Neural progenitor cell (in vitro differentiated cells): Measurements from ENCODE around the gene KIDINS220. TPM values are rescaled to one million over a fixed set of nuclear protein-coding genes. Genes with fewer than 3 reads are reported as not detected.
A peak's percentile ranks its signal among the peaks of the same experiment; 100 is the strongest.

Experiments used
- DNase-seq: peaks from one replicate; pipeline ENCODE4 v3.0.0-alpha.2; 2016; ENCODE audit warnings: low spot score
- H2AFZ ChIP-seq: fragments of 200-600 bp; sonication (generic); replicated peaks from 2 replicates; pipeline ENCODE4 v1.6.1; 2016; ENCODE audit warnings: antibody characterized with exemption
- H3F3A ChIP-seq: fragments of 200-600 bp; sonication (generic); 2 replicates; pipeline ENCODE4 v1.6.1; 2016; ENCODE audit warnings: antibody characterized with exemption, low read depth
- H3K27ac ChIP-seq: fragments of 200-600 bp; sonication (generic); 2 replicates; pipeline ENCODE4 v1.5.1; 2016; ENCODE audit warnings: mild to moderate bottlenecking
- H3K27me3 ChIP-seq: fragments of 200-600 bp; sonication (generic); 2 replicates; pipeline ENCODE4 v1.6.1; 2016; ENCODE audit warnings: mild to moderate bottlenecking, moderate library complexity
- H3K36me3 ChIP-seq: fragments of 200-600 bp; sonication (generic); 2 replicates; pipeline ENCODE4 v1.5.1; 2016
- H3K4me1 ChIP-seq: fragments of 200-600 bp; sonication (generic); 2 replicates; pipeline ENCODE4 v1.6.1; 2016; ENCODE audit warnings: mixed run types
- H3K4me2 ChIP-seq: fragments of 200-600 bp; sonication (generic); 2 replicates; pipeline ENCODE4 v1.6.1; 2016
- H3K4me3 ChIP-seq: fragments of 200-600 bp; sonication (generic); 2 replicates; pipeline ENCODE4 v1.5.1; 2016
- H3K79me2 ChIP-seq: fragments of 200-600 bp; sonication (generic); 2 replicates; pipeline ENCODE4 v1.6.1; 2016; ENCODE audit warnings: low read depth
- H3K9ac ChIP-seq: fragments of 200-600 bp; sonication (generic); 2 replicates; pipeline ENCODE4 v1.6.1; 2016
- H3K9me3 ChIP-seq: fragments of 200-600 bp; sonication (generic); 2 replicates; pipeline ENCODE4 v1.5.1; 2016; ENCODE audit warnings: low read depth
- H4K20me1 ChIP-seq: fragments of 200-600 bp; sonication (generic); 2 replicates; pipeline ENCODE4 v1.6.1; 2016; ENCODE audit warnings: low read depth
- H3K27ac Mint-ChIP-seq: 3 replicates; pipeline ENCODE4 v1.8.0; 2021; ENCODE audit warnings: mixed read lengths
- H3K27me3 Mint-ChIP-seq: 2 replicates; pipeline ENCODE4 v1.8.0; 2022; ENCODE audit warnings: low read depth, mild to moderate bottlenecking, inconsistent platforms, moderate library complexity, mixed read lengths; ENCODE audit not compliant: insufficient read depth
- H3K36me3 Mint-ChIP-seq: 3 replicates; pipeline ENCODE4 v1.8.0; 2021; ENCODE audit warnings: mixed read lengths
- H3K4me1 Mint-ChIP-seq: 3 replicates; pipeline ENCODE4 v1.8.0; 2021; ENCODE audit warnings: mixed read lengths
- H3K4me3 Mint-ChIP-seq: 3 replicates; pipeline ENCODE4 v1.8.0; 2021; ENCODE audit warnings: mild to moderate bottlenecking, moderate library complexity, mixed read lengths
- H3K9me3 Mint-ChIP-seq: 3 replicates; pipeline ENCODE4 v1.8.0; 2020; ENCODE audit warnings: mixed read lengths
- EZH2 ChIP-seq: fragments of 200-600 bp; sonication (generic); IDR thresholded peaks from 2 replicates; pipeline ENCODE4 v1.6.1; 2017; ENCODE audit warnings: antibody characterized with exemption, mild to moderate bottlenecking, moderate library complexity
- EZH2phosphoT487 ChIP-seq: fragments of 200-600 bp; sonication (generic); IDR thresholded peaks from 2 replicates; pipeline ENCODE4 v1.6.1; 2017; ENCODE audit warnings: antibody characterized with exemption
- total RNA-seq: library from RNA; depleted of rRNA; stranded (reverse); fragments of >200 nt; gene quantifications from 2 replicates; pipeline ENCODE4 v1.2.3, GENCODE V29; 2015; ENCODE audit warnings: low replicate concordance
- TF ChIP-seq, protein P1 (sequence below): fragments of 200-600 bp; sonication (generic); IDR thresholded peaks from 2 replicates; pipeline ENCODE4 v1.5.1; 2017; ENCODE audit warnings: antibody characterized with exemption, mild to moderate bottlenecking

The KIDINS220 gene
- total RNA-seq, 1 donor from 2014 or later, result 56.1 TPM

DNA sequence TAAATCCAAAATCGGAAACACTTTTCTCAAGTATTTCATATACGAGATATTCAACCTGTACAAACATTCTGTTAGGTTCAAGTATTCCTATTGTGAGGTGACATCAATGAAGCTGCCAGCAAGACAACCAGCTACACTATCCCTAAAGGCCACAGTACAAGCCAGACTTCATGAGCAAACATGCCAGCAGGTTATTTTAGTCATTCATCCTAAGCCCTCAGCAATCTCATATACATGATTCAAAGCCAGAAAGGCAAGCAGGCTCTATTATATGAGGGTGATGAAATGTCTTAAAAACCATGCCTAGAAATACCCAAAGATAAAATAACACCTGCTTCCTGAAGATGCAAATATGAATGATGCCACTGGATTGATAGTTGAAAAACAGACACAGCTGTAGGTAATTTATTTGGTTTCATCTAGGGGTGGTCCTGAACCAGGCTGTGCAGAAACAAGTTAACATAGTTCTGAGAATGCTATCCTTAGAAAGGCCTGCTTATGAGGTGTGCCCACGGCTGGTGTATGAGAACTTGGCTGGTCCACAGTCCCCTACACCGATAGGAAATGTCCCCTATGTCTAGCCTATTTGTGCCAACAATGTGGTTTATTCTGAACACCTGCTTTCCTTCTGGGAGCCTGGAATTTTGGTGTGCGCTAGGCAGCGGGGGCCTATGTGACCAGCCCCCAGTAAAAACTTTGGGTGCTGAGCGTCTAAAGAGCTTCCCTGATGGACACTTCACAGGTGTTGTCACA lies 48.2 kb upstream of the KIDINS220 start:
- no peaks in the 10 kb centered on the region for H4K20me1 ChIP-seq
- peaks cover 6% of the 10 kb centered on the region for H3K4me1 ChIP-seq
- H3F3A ChIP-seq, result no peaks in the 10 kb centered on the region
- H3K4me1 Mint-ChIP-seq, result peaks cover 3% of the 10 kb centered on the region
- no peaks in the 10 kb centered on the region for H3K9me3 Mint-ChIP-seq
- H3K36me3 ChIP-seq, result no peaks in the 10 kb centered on the region
- H2AFZ ChIP-seq, result no peak overlapping the region
- no peaks in the 10 kb centered on the region for H3K9me3 ChIP-seq
- no peak overlapping the region for H3K27ac ChIP-seq
- no peak overlapping the region for H3K27ac Mint-ChIP-seq
- no peaks in the 10 kb centered on the region for H3K27me3 ChIP-seq
- no peak overlapping the region for H3K4me3 ChIP-seq
- H3K4me2 ChIP-seq, result no peak overlapping the region
- H3K4me3 Mint-ChIP-seq, result no peak overlapping the region
- H3K36me3 Mint-ChIP-seq, result peaks cover 10% of the 10 kb centered on the region
- no peaks in the 10 kb centered on the region for H3K79me2 ChIP-seq
- DNase-seq, result no peak
- H3K27me3 Mint-ChIP-seq, result no peaks in the 10 kb centered on the region
- no peak overlapping the region for H3K9ac ChIP-seq
- TF ChIP-seq, protein P1, sequence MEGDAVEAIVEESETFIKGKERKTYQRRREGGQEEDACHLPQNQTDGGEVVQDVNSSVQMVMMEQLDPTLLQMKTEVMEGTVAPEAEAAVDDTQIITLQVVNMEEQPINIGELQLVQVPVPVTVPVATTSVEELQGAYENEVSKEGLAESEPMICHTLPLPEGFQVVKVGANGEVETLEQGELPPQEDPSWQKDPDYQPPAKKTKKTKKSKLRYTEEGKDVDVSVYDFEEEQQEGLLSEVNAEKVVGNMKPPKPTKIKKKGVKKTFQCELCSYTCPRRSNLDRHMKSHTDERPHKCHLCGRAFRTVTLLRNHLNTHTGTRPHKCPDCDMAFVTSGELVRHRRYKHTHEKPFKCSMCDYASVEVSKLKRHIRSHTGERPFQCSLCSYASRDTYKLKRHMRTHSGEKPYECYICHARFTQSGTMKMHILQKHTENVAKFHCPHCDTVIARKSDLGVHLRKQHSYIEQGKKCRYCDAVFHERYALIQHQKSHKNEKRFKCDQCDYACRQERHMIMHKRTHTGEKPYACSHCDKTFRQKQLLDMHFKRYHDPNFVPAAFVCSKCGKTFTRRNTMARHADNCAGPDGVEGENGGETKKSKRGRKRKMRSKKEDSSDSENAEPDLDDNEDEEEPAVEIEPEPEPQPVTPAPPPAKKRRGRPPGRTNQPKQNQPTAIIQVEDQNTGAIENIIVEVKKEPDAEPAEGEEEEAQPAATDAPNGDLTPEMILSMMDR, result no peak
- TF ChIP-seq EZH2 (no peak), EZH2phosphoT487 (no peak)

DNA sequence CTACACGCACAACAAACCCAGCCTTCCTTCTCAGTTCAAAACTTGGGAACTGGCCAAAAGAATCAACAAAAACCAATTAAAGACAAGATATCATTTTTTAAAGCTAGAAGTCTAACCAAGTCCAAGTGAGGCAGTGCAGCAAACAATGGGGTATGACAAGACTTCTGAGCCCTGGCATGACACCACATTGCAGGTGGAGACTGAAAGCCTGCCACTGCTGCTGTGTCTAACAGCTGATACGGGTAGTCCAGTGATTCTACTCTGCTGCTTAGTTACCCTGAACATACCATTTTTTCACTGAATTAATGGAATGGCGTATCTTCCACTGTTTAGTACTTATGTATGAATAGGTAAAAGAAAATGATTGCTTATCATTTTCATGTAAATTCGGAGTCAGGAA lies 47.4 kb upstream of the KIDINS220 start:
- TF ChIP-seq, protein P1, result no peak
- TF ChIP-seq EZH2 (no peak), EZH2phosphoT487 (no peak)
- Histone ChIP-seq H3K9ac (no peak overlapping the region), H3K36me3 (no peaks in the 10 kb centered on the region), H3K9me3 (no peaks in the 10 kb centered on the region), H3K4me1 (peaks cover 6% of the 10 kb centered on the region), H3K4me2 (no peak overlapping the region), H3K4me3 (no peak overlapping the region), H2AFZ (no peak overlapping the region), H4K20me1 (no peaks in the 10 kb centered on the region), H3K27ac (no peak overlapping the region), H3K79me2 (no peaks in the 10 kb centered on the region), H3K27me3 (no peaks in the 10 kb centered on the region), H3F3A (no peaks in the 10 kb centered on the region)
- H3K36me3 Mint-ChIP-seq, result peaks cover 16% of the 10 kb centered on the region
- no peak overlapping the region for H3K27ac Mint-ChIP-seq
- DNase-seq, result no peak
- peaks cover 3% of the 10 kb centered on the region for H3K4me1 Mint-ChIP-seq
- H3K27me3 Mint-ChIP-seq, result no peaks in the 10 kb centered on the region
- no peak overlapping the region for H3K4me3 Mint-ChIP-seq
- H3K9me3 Mint-ChIP-seq, result no peaks in the 10 kb centered on the region

DNA sequence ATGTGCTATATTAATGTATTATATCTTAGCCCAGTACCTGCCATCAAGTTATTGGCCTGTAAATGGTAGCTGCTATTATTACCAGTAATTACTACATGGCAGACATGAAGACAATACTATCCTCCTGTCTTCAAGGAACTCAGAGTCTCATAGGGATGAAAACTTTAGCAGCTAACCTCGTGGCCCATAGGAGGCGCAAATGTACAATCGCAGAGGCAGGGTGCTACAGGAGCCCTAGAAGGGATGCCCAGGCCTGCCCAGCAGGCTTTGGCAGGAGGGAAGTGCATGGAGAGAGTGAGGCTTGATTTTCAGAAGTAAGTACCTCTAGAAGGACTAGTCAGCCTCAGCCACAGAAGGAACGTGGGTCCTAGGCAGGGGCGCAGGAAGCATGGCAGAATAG lies 44.7 kb upstream of the KIDINS220 start:
- DNase-seq, result peak; percentile 77
- Histone ChIP-seq H2AFZ (no peak overlapping the region), H3F3A (no peaks in the 10 kb centered on the region), H3K9me3 (no peaks in the 10 kb centered on the region), H3K9ac (no peak overlapping the region), H3K4me2 (no peak overlapping the region), H3K79me2 (no peaks in the 10 kb centered on the region), H3K4me1 (no peaks in the 10 kb centered on the region), H3K36me3 (no peaks in the 10 kb centered on the region), H3K27ac (no peak overlapping the region), H4K20me1 (no peaks in the 10 kb centered on the region), H3K27me3 (no peaks in the 10 kb centered on the region), H3K4me3 (no peak overlapping the region)
- Mint-ChIP-seq H3K4me1 (peaks cover 13% of the 10 kb centered on the region), H3K27me3 (no peaks in the 10 kb centered on the region), H3K4me3 (no peak overlapping the region), H3K9me3 (no peaks in the 10 kb centered on the region), H3K27ac (no peak overlapping the region), H3K36me3 (peaks cover 26% of the 10 kb centered on the region)
- no peak for TF ChIP-seq EZH2phosphoT487
- TF ChIP-seq, protein P1, result peak; percentile 80
